ENCODE data around the gene LTO1. TPM values are rescaled to one million over a fixed set of nuclear protein-coding genes. Genes with fewer than 3 reads are reported as not detected.

Gene LTO1
- total RNA-seq, 4 donors from 2014 or later = 28.3 to 131 (median 54.6) TPM

- in situ Hi-C loops (cut with MboI; ENCODE audit: low pct_ligation_motif_present in 1 of 4, low pct_unique_long_range_greater_than_20kb in 1 of 4, low sequenced_read_pairs in 3 of 4) (no loop called here), intact Hi-C loops (cut with DNase I; ENCODE audit: low total_unique reads) (no loop called here)
- H3K4me1 ChIP-seq = no peaks in the 10 kb centered on the region
- no peak for DNase-seq
- no peak overlapping the region for H3K4me3 ChIP-seq
- 81 to 85% methylated on average over 4 to 10 of the region's 10 CpGs for WGBS, 2 donors (ENCODE audit: low coverage in 1 of 2)
- no peaks in the 10 kb centered on the region for H3K9me3 ChIP-seq
- TF ChIP-seq POLR2A (IDR thresholded peaks at IDR 0.05) = no peak
- no peak for TF ChIP-seq EP300 (IDR thresholded peaks at IDR 0.05; ENCODE audit: low read depth)
- no peak for TF ChIP-seq CTCF (IDR thresholded peaks at IDR 0.05)
- TF ChIP-seq POLR2AphosphoS5 (IDR thresholded peaks at IDR 0.05) = no peak
- H3K27me3 ChIP-seq = no peaks in the 10 kb centered on the region
- H3K36me3 ChIP-seq = no peaks in the 10 kb centered on the region
- H3K27ac ChIP-seq = no peak overlapping the region
Measured at GRCh38 chr11:69617682-69618081, 57.5 kb downstream of the LTO1 start.

GRCh38 chr11:69617220-69617619, 57.9 kb downstream of the LTO1 start:
- Histone ChIP-seq H3K36me3 (no peaks in the 10 kb centered on the region), H3K4me1 (no peaks in the 10 kb centered on the region), H3K27me3 (no peaks in the 10 kb centered on the region), H3K27ac (no peak overlapping the region), H3K9me3 (no peaks in the 10 kb centered on the region), H3K4me3 (no peak overlapping the region)
- 80% methylated on average over 4 of the region's 4 CpGs for WGBS, 2 donors (ENCODE audit: low coverage in 1 of 2)
- in situ Hi-C loops (cut with MboI; ENCODE audit: low pct_ligation_motif_present in 1 of 4, low pct_unique_long_range_greater_than_20kb in 1 of 4, low sequenced_read_pairs in 3 of 4) (no loop called here), intact Hi-C loops (cut with DNase I; ENCODE audit: low total_unique reads) (no loop called here)
- DNase-seq = no peak
- TF ChIP-seq POLR2AphosphoS5 (IDR thresholded peaks at IDR 0.05) = no peak
- no peak for TF ChIP-seq POLR2A (IDR thresholded peaks at IDR 0.05)
- TF ChIP-seq EP300 (IDR thresholded peaks at IDR 0.05; ENCODE audit: low read depth) = no peak
- no peak for TF ChIP-seq CTCF (IDR thresholded peaks at IDR 0.05)

Other genes with a start within 250 kb of the LTO1 start
- gene LINC01488, start 193.7 kb downstream of the LTO1 start, total RNA-seq = not detected
- gene CCND1, start 34.2 kb downstream of the LTO1 start, total RNA-seq = 10 to 100 TPM; 26.4 to 78.0 (median 45.0) TPM
- gene FGF19, start 28.7 kb upstream of the LTO1 start, total RNA-seq = not detected
- not detected for gene FGF4, start 100.0 kb upstream of the LTO1 start, total RNA-seq
- not detected for gene FGF3, start 144.1 kb upstream of the LTO1 start, total RNA-seq

Data from transverse colon (tissue), 4 donors.